Measurements from ENCODE around the gene DNLZ.
A peak's percentile ranks its signal among the peaks of the same experiment; 100 is the strongest.

The DNLZ gene

DNA sequence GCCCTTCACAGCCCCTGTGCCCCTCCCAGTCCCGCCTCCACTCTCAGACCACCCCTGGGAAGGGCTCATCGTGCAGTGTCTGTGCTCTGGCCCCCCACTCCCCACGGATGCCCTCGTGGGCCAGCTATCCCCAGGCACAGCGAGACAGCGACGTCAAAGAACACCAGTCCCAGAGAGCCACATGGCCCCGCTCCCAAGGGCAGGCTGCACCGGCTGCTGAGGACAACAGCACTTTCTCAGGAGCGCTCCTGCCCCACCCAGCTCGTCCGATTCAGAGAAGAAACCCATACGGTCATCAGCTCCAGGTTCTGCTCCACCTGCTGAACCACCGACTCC lies 41.2 kb upstream of the DNLZ start:
- Histone ChIP-seq H3K9ac (ENCODE audit: low read depth in 1 of 2, low read length in 2 of 2) (no peak overlapping the region), H3K36me3 (ENCODE audit: control insufficient read depth in 1 of 2, insufficient read depth in 2 of 2, low read length in 2 of 2) (peaks cover 12 to 37% of the 10 kb centered on the region in 2 donors), H3K9me3 (ENCODE audit: control insufficient read depth in 1 of 2, low read length in 2 of 2) (no peaks in the 10 kb centered on the region), H3K27me3 (ENCODE audit: control insufficient read depth in 1 of 2, insufficient read depth in 2 of 2, low read length in 2 of 2) (no peaks in the 10 kb centered on the region), H3K27ac (ENCODE audit: low read depth, low read length) (no peak overlapping the region), H3K4me3 (ENCODE audit: low read depth in 1 of 2, low read length in 2 of 2) (no peak overlapping the region), H3K4me1 (ENCODE audit: control insufficient read depth in 1 of 2, insufficient read depth in 2 of 2, low read length in 2 of 2) (peaks cover 10 to 18% of the 10 kb centered on the region in 2 donors)

DNA sequence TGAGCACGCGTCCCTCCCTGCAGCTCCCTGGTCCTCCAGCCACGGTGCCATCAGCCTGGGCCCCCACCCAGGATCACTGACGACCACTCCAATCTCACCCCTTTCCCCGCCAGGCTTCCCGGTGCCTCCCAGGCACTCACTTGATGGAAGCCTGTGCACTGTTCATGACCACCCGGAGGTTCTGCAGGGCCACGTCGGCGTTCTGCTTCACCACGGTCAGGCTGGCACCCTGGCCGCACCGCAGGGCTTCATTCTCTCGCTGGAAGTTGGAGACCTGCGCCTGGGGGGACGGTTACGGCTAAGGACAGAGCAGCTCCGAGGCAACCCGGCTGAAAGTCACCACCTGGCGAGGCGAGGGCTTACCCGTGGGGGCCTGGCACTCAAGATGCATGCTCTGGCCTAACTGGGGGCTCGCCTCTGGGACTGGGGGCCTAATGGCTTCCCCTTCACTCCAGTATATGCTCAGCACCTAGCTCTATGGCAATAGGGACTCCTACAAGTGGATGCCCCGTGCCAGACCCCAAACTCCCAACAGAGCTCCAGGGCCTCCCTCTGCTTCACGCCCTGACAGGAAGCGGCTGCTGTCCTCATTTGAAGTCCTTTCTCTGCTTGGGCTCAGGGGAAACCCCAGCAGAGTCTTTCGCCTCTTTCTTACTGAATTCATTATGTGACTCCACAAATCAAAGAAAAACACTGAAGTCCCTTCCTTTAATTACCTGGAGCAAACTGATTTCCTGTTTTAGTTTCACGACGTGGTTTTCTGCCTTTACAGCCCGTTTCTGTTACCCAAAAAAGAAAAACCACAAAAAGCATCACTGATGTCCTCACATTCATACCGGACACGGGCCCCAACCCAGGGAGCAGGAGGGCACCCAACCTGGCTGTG lies 40.6 kb upstream of the DNLZ start:
- Histone ChIP-seq H3K9me3 (ENCODE audit: control insufficient read depth in 1 of 2, low read length in 2 of 2) (no peaks in the 10 kb centered on the region), H3K36me3 (ENCODE audit: control insufficient read depth in 1 of 2, insufficient read depth in 2 of 2, low read length in 2 of 2) (peaks cover 12 to 37% of the 10 kb centered on the region in 2 donors), H3K9ac (ENCODE audit: low read depth in 1 of 2, low read length in 2 of 2) (no peak overlapping the region), H3K4me1 (ENCODE audit: control insufficient read depth in 1 of 2, insufficient read depth in 2 of 2, low read length in 2 of 2) (peaks cover 7 to 17% of the 10 kb centered on the region in 2 donors), H3K27me3 (ENCODE audit: control insufficient read depth in 1 of 2, insufficient read depth in 2 of 2, low read length in 2 of 2) (no peaks in the 10 kb centered on the region), H3K4me3 (ENCODE audit: low read depth in 1 of 2, low read length in 2 of 2) (no peak overlapping the region), H3K27ac (ENCODE audit: low read depth, low read length) (no peak overlapping the region)

DNA sequence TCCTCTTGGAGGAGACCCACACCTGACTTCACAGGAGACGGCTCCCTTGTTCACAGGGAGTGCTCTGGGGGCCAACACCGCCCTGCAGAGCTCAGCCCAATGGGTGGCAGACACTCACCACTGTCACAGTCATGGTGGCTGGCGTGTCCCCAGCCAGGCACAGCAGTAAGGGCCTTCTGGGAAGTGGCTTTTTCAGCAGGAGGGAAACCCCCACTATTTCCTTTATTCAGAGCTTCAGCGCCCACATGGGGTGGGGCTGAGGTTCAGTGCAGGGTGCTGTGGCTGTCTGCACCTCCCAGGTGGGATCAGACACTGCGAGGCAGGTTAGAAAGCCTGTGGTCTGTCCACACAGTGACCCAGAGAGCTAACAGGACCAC lies 40.0 kb upstream of the DNLZ start:
- Histone ChIP-seq H3K4me1 (ENCODE audit: control insufficient read depth in 1 of 2, insufficient read depth in 2 of 2, low read length in 2 of 2) (peaks cover 13 to 24% of the 10 kb centered on the region in 2 donors), H3K27ac (ENCODE audit: low read depth, low read length) (no peak overlapping the region), H3K4me3 (ENCODE audit: low read depth in 1 of 2, low read length in 2 of 2) (no peak overlapping the region), H3K9ac (ENCODE audit: low read depth in 1 of 2, low read length in 2 of 2) (no peak overlapping the region), H3K36me3 (ENCODE audit: control insufficient read depth in 1 of 2, insufficient read depth in 2 of 2, low read length in 2 of 2) (peaks cover 12 to 40% of the 10 kb centered on the region in 2 donors), H3K27me3 (ENCODE audit: control insufficient read depth in 1 of 2, insufficient read depth in 2 of 2, low read length in 2 of 2) (no peaks in the 10 kb centered on the region), H3K9me3 (ENCODE audit: control insufficient read depth in 1 of 2, low read length in 2 of 2) (no peaks in the 10 kb centered on the region)

DNA sequence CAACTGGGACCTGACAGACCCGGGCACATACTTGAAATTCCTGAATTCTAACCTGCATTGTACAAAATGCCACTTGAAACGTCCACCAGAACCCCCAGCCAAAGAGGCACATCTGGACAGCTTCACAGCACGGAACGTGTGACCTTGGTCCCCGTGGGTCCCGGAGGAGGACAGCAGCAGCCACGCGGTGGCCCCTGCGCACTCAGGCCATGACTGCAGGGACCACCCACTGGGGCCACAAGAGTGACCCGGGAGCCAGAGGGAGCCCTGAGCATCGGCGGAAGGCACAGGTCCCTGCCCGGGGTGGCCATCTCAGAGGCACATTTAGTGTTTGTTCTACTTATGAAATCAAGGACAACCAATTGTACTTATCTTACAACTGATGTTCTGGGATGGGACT lies 38.5 kb upstream of the DNLZ start:
- Histone ChIP-seq H3K27ac (ENCODE audit: low read depth, low read length) (no peak overlapping the region), H3K9ac (ENCODE audit: low read depth in 1 of 2, low read length in 2 of 2) (no peak overlapping the region), H3K27me3 (ENCODE audit: control insufficient read depth in 1 of 2, insufficient read depth in 2 of 2, low read length in 2 of 2) (no peaks in the 10 kb centered on the region), H3K4me1 (ENCODE audit: control insufficient read depth in 1 of 2, insufficient read depth in 2 of 2, low read length in 2 of 2) (peaks cover 13 to 24% of the 10 kb centered on the region in 2 donors), H3K36me3 (ENCODE audit: control insufficient read depth in 1 of 2, insufficient read depth in 2 of 2, low read length in 2 of 2) (peaks cover 10 to 37% of the 10 kb centered on the region in 2 donors), H3K9me3 (ENCODE audit: control insufficient read depth in 1 of 2, low read length in 2 of 2) (no peaks in the 10 kb centered on the region), H3K4me3 (ENCODE audit: low read depth in 1 of 2, low read length in 2 of 2) (no peak overlapping the region)

DNA sequence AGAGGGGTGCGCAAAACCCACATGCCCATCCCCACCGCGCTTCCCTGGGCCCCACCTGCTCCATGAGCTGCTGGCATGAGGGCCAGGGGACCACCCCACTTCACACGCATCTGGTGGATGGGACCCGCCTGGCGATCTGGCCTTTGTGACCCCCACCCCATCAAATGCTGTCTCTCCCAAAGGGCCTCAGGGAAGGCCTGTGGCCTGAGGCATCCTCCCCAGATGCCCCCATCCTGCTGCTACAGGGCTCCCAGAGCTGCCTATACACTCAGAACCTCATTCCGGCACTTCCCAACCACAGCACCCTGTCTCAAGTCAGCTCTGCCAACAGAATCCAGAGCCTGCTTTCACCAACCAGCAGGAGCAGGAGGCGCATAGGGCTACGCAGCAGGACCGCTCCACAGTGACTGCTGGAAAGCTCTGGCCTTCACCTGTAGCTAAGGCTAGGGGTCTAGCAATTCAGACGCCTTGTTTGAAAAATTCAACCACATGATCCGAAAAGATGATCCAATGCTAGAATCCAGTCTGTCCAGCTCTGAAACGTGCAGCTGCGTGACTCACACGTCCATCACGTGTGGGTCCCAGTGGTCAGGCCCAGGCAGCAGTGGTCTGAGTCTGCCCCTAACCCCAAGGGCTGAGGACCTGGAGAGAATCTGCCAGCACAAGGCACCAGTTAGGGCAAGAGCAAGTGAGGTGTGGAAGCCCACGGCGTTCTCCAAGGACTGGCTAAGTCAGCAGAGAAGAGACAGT lies 37.8 kb upstream of the DNLZ start:
- peaks cover 13 to 24% of the 10 kb centered on the region in 2 donors for H3K4me1 ChIP-seq (ENCODE audit: control insufficient read depth in 1 of 2, insufficient read depth in 2 of 2, low read length in 2 of 2)
- no peak overlapping the region for H3K9ac ChIP-seq (ENCODE audit: low read depth in 1 of 2, low read length in 2 of 2)
- no peaks in the 10 kb centered on the region for H3K9me3 ChIP-seq (ENCODE audit: control insufficient read depth in 1 of 2, low read length in 2 of 2)
- H3K27ac ChIP-seq (ENCODE audit: low read depth, low read length), result no peak overlapping the region
- H3K27me3 ChIP-seq (ENCODE audit: control insufficient read depth in 1 of 2, insufficient read depth in 2 of 2, low read length in 2 of 2), result no peaks in the 10 kb centered on the region
- H3K4me3 ChIP-seq (ENCODE audit: low read depth in 1 of 2, low read length in 2 of 2), result no peak overlapping the region
- H3K36me3 ChIP-seq (ENCODE audit: control insufficient read depth in 1 of 2, insufficient read depth in 2 of 2, low read length in 2 of 2), result peaks cover 6 to 40% of the 10 kb centered on the region in 2 donors

DNA sequence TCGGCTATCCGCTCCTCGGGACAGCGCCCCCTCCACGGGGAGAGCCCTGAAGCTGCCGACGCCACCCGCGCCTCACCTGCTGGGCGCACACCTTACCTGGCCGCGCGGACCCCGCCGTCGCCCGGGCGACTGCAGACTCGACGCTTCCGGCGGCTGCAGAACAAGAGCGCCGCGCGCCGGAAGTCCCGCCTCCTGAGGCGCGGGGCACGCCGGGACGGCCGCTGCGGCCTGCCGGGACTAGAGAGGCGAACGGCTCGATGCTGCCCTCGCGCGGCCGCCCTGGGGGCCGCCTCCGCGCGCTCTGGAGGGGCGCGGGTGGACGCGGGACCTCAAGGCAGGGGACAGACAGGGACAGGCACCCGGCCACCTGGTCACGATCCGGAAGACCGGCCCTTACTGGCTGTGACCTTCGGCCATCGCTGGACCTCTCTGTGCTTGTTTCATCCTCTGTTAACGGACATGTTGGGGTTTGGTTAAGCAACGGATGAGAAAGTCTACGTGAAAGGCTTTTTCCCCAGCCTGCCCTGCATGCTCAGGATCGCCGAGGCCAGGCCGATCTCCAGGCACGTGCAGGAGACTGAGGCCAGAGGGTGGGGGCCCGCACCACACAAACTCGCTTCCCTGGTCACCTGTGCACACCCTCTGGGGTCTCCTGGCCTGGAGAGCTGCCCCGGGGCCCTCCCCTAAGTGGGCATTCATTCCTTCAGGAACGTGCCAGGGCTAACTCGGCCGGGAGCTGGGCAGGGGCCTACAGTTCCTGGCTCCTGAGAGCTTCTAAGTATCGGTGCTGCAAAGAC lies 36.7 kb upstream of the DNLZ start, which contains the start of gene SNAPC4:
SNAPC4 (minus strand) TSS at position 133 of the 797 bp plus-strand sequence. CDS start 1,742 bp downstream, outside the sequence.
- Histone ChIP-seq H3K9ac (ENCODE audit: low read depth in 1 of 2, low read length in 2 of 2) (peak within 1 kb of the TSS; percentile 66 to 76), H3K4me1 (ENCODE audit: control insufficient read depth in 1 of 2, insufficient read depth in 2 of 2, low read length in 2 of 2) (peaks cover 18 to 27% of the 10 kb centered on the region in 2 donors), H3K27ac (ENCODE audit: low read depth, low read length) (no peak within 1 kb of the TSS), H3K9me3 (ENCODE audit: control insufficient read depth in 1 of 2, low read length in 2 of 2) (no peaks in the 10 kb centered on the region), H3K27me3 (ENCODE audit: control insufficient read depth in 1 of 2, insufficient read depth in 2 of 2, low read length in 2 of 2) (no peaks in the 10 kb centered on the region), H3K36me3 (ENCODE audit: control insufficient read depth in 1 of 2, insufficient read depth in 2 of 2, low read length in 2 of 2) (peaks cover 14 to 38% of the 10 kb centered on the region in 2 donors), H3K4me3 (ENCODE audit: low read depth in 1 of 2, low read length in 2 of 2) (peak within 1 kb of the TSS; percentile 81 to 87)

DNA sequence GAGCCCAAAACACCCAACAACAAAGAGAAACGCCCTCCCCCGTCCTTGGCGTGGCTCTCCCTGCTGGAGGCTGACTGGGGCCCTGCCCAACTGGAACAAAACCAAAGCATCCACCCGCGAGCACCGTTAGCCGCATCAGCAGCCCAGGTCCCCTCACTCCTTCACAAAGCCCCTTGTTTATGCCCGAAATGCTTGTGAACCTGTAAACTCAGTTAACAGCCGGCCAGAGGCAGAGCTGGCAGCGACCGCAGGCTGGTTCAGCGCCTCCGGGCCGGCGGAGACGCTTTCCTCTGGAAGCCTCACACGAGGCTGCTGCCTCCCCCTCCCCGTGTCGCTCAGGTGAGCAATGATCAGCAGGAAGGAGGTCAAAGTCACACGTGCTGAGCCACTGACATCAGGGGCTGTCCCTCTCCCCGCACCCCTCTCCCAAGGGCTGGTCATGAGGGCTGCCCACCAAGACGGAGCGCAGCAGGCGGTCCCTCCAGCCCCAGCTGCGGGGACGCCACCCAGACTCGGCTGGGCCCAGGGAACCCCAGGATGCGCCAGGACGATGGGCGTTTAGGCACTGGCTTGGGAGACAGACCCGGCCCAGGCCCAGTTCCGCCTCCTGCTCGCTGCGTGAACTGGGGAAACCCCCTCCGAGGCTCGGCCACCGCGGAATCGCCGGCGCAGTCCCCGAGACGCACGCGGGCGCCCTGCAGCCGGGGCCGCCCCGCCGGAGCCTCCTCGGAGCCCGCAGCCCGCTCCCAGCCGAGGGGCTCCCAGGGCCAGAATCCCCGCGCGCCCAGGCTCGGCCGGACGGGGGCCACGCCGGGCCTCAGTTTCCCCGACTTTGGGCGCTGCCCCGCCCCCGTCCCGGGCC lies 35.9 kb upstream of the DNLZ start:
- H3K27me3 ChIP-seq (ENCODE audit: control insufficient read depth in 1 of 2, insufficient read depth in 2 of 2, low read length in 2 of 2), result no peaks in the 10 kb centered on the region
- H3K9me3 ChIP-seq (ENCODE audit: control insufficient read depth in 1 of 2, low read length in 2 of 2), result no peaks in the 10 kb centered on the region
- H3K9ac ChIP-seq (ENCODE audit: low read depth in 1 of 2, low read length in 2 of 2), result peak overlapping the region; percentile 66 to 76
- peaks cover 17 to 40% of the 10 kb centered on the region in 2 donors for H3K36me3 ChIP-seq (ENCODE audit: control insufficient read depth in 1 of 2, insufficient read depth in 2 of 2, low read length in 2 of 2)
- peaks cover 18 to 27% of the 10 kb centered on the region in 2 donors for H3K4me1 ChIP-seq (ENCODE audit: control insufficient read depth in 1 of 2, insufficient read depth in 2 of 2, low read length in 2 of 2)
- peak overlapping the region; percentile 81 to 87 for H3K4me3 ChIP-seq (ENCODE audit: low read depth in 1 of 2, low read length in 2 of 2)
- no peak overlapping the region for H3K27ac ChIP-seq (ENCODE audit: low read depth, low read length)

DNA sequence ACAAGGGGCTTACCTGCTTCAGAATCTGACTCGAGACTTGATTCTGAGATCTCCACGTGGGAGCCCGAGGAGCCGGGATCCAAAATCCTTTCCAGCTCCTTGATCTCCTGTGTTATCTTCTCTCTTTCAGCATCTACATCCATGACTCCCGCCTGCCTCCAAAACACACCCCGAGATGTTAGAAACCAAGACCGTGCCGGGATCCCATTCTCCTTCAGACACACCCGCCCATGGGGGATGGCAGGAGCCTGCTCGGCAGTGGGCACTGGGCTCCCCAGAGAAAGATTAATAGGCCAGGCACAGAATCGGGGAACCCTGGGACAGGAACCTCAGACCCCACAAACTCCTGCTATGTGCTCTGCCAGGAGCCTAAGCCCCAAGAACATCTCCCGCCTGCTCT lies 34.7 kb upstream of the DNLZ start:
- Histone ChIP-seq H3K9ac (ENCODE audit: low read depth in 1 of 2, low read length in 2 of 2) (no peak overlapping the region), H3K4me1 (ENCODE audit: control insufficient read depth in 1 of 2, insufficient read depth in 2 of 2, low read length in 2 of 2) (peaks cover 18 to 21% of the 10 kb centered on the region in 2 donors), H3K36me3 (ENCODE audit: control insufficient read depth in 1 of 2, insufficient read depth in 2 of 2, low read length in 2 of 2) (peaks cover 19 to 42% of the 10 kb centered on the region in 2 donors)

DNA sequence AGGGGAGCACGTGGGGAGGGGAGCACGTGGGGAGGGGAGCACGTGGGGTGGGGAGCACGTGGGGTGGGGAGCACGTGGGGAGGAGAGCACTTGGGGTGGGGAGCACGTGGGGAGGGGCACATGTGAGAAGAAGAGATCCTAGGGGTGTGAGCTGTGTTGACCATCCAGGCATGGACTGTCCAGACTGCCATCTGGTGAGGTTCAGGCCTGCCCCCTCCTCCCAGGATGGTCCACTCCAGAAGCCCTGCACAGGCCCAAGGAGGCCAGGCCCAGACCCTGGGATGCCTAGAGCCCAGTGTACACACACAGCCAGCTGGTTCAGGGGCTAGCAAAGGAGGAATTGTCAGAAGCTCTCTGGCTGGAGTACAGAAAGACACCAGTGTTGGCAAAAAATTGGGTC lies 34.1 kb upstream of the DNLZ start:
- H3K4me1 ChIP-seq (ENCODE audit: control insufficient read depth in 1 of 2, insufficient read depth in 2 of 2, low read length in 2 of 2), result peaks cover 18 to 21% of the 10 kb centered on the region in 2 donors
- H3K9me3 ChIP-seq (ENCODE audit: control insufficient read depth in 1 of 2, low read length in 2 of 2), result no peaks in the 10 kb centered on the region
- peaks cover 24 to 48% of the 10 kb centered on the region in 2 donors for H3K36me3 ChIP-seq (ENCODE audit: control insufficient read depth in 1 of 2, insufficient read depth in 2 of 2, low read length in 2 of 2)
- no peaks in the 10 kb centered on the region for H3K27me3 ChIP-seq (ENCODE audit: control insufficient read depth in 1 of 2, insufficient read depth in 2 of 2, low read length in 2 of 2)
- no peak overlapping the region for H3K9ac ChIP-seq (ENCODE audit: low read depth in 1 of 2, low read length in 2 of 2)
- no peak overlapping the region for H3K27ac ChIP-seq (ENCODE audit: low read depth, low read length)
- H3K4me3 ChIP-seq (ENCODE audit: low read depth in 1 of 2, low read length in 2 of 2), result no peak overlapping the region

More for the DNA sequence above, 34.7 kb upstream of the DNLZ start:
- Histone ChIP-seq H3K27me3 (ENCODE audit: control insufficient read depth in 1 of 2, insufficient read depth in 2 of 2, low read length in 2 of 2) (no peaks in the 10 kb centered on the region), H3K4me3 (ENCODE audit: low read depth in 1 of 2, low read length in 2 of 2) (no peak overlapping the region), H3K9me3 (ENCODE audit: control insufficient read depth in 1 of 2, low read length in 2 of 2) (no peaks in the 10 kb centered on the region), H3K27ac (ENCODE audit: low read depth, low read length) (no peak overlapping the region)

All from duodenal mucosa (tissue), 2 donors.